HG02885 (cell line): Measurements from ENCODE around the gene SARM1.
"Not testable (repeated sequence)": the region's sequence is repeated elsewhere in the genome, so short reads cannot be mapped to it uniquely, and the experiment has no call there.

Experiments
- ATAC-seq: cut with Tn5 transposase; IDR thresholded peaks from one replicate; pipeline ENCODE4 v1.9.1; 2021; ENCODE audit warnings: mild to moderate bottlenecking; ENCODE audit not compliant: unreplicated experiment, poor library complexity

SARM1 gene

DNA sequence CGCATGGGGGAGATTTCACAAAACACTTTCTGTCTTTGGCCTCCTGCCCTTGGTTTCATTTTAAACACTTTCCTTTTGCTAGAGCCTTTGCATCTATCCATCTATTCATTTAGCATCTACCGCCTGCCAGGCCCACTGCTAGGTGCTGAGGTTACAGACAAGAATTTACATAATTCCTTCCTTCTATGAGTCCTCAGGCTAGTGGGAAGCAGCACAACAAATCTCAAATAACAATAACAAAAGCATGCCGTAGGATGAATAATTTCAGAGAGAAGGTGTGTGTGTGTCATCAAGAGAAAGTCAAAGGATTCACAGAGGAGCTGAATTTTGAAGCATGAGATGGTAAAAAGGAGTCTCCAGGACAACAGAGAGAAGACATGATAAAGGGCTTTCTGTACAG, 40.6 kb downstream of the SARM1 start:
- no peak for ATAC-seq

DNA sequence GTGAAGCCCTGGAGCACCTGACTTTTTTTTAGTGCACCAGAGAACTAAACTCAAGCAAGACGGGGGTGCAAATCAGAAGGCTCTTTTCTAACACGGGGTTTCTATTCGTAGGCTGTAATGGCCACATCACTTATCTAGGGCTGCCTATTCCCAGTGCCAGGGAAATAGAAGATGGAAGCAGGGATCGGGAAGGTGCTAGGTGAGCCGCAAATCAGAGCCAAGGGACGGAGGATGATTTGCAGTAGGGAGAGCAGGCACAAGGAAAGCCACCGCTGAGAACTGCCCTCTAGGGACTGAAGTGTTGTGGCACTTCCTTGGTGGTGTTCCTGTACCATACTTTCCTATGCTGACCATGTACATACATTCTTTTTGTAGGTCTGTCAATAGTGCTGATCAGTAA, 42.3 kb downstream of the SARM1 start:
- ATAC-seq = no peak

DNA sequence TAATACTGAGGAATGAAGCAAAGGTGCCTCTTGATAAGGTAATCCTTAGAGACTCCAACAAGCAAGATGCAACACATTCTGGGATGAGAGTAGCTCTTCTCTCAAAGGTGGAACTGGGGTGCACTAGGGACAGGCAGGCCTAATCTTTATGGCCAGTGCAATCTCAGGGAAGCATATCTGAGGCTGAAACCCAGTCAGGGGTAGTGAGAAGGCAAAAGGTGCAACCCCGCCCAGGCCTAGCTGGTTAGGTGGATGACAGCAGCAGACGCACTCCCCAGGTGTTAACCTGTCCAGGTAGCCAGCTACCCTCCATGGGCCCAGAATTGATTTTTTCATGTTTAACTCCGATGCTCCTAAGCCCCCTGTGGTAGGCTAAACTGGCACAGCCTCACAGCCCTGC, 44.4 kb downstream of the SARM1 start:
- ATAC-seq = no peak

DNA sequence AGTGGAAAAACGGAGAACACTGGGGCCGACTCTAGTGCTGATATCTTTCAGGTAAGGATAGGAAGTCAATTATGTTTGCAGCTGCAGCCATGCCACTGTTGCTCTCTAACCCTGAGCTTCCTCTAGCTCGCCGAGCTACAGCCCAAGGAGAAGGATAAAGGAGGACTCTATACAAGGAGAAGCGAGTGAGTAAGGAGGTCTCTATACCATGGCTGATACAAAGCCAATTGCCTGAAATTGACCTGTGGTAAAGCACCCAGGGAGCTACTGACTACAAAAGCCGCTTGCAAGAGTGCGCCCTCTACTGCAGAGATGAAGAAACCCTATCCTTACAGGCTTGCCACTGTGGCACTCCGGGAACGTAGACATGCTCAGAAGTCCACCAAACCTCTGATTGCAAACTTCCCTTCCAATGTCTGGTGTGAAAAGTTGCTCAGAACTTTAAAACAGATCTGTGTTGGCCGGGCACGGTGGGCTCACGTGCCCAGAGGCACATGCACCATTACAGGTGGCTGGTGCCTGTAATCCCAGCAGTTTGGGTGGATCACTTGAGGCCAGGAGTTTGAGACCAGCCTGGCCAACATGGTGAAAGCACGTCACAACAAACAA, 45.3 kb downstream of the SARM1 start:
- ATAC-seq = no peak

GRCh38 chr17:28421787-28422305, 50.4 kb downstream of the SARM1 start:
- ATAC-seq = no peak

DNA sequence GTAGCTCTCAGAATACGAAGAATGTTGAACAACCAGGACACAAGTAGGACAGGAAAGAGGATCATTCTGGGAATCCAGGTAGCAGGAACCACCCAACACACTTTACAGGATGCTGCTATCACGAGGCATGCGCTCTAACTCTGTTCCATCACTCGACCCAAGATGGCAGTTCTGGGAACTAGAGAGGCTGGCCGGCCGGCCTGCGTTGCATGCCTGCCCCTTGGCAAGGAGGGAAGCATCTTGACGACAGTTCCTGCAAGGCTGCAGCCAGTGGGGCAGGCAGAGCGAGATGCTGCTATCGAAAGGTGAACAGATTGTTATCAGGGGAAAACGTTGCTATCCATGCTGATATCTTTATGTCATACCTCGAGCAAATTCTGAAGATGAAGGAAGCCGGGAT, 53.7 kb downstream of the SARM1 start:
- no peak for ATAC-seq

DNA sequence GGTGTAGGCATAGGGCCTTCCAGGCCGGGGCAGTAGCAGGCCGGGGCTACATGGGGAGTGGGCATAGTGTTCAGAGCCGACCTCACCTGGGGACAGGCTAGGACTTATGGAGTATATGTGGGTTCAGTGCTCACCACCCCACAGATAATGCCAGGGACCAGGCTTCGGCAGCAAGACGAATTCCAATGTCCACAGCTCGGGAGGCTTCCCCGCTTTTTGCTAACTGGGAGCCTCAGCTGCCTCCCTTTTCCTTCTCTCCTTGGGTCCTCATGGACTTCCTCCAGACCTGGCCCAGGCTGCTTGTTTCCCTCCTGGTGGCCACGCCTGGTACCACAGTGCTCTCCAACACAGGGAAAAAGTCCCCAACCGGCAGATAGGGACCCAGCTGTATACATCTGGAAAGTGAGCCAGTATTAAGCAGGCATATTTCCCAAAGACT, 54.6 kb downstream of the SARM1 start:
- no peak for ATAC-seq

- ATAC-seq = no peak
Measured at GRCh38 chr17:28427371-28427770, 55.9 kb downstream of the SARM1 start.

- not testable (repeated sequence) for ATAC-seq
Measured at GRCh38 chr17:28427982-28428381, 56.5 kb downstream of the SARM1 start.

GRCh38 chr17:28433721-28434120, 62.2 kb downstream of the SARM1 start:
- no peak for ATAC-seq

DNA sequence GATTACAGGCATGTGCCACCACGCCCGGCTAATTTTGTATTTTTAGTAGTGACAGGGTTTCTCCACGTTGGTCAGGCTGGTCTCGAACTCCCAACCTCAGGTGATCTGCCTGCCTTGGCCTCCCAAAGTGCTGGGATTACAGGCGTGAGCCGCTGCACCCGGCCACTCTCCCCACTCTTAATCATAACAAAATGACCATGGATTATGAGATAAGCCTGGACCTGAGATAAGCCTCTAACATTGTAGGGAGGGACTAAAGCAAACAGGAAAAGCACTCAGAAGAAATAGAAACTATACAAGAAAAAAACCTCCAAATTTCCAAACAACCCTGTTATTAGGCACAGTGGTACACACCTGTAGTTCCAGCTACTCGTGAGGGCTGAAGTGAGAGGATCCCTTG, 62.8 kb downstream of the SARM1 start:
- not testable (repeated sequence) for ATAC-seq

GRCh38 chr17:28443901-28444638, 72.6 kb downstream of the SARM1 start:
- no peak for ATAC-seq

DNA sequence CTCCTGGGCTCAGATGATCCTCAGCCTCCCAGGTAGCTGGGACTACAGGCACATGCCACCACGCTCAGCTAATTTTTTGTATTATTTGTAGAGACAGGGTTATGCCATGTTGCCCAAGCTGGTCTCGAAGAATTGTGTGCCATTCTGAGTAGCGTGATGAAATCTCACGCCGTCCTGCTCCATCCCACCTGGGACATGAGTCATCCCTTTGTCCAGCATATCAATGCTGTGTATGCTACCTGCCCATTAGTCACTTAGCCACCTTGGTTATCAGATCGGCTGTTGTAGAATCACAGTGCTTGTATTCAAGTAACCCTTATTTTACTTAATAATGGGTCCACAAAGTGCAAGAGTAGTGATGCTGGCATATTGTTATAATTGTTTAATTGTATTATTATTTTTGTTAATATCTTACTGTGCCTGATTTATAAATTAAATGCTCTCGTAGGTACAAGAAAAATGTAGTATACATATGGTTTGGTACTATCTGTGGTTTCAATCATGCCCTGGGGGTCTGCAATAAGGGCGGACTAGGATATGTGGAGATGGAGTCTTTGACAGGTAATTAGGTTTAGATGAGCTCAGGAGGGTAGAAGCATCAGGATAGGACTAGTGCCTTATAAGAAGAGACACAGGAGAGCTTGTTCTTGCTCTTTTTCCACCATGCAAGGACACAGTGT, 75.4 kb downstream of the SARM1 start:
- no peak for ATAC-seq

DNA sequence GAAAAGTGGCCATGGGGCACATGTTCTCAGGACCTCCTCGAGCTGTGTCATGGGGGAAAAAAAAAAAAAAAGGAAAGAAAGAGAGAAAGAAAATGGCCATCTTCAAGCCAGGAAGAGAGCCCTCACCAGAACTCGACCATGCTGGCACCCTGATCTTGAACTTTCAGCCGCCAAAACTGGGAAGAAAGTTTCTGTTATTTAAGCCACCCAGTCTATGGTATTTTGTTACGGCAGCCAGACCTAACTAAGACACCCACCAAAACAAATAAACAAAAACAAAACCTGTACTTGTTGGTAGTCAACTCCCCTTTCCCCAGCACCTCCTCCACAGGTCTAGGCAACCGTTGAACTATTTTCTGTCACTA, 75.9 kb downstream of the SARM1 start:
- no peak for ATAC-seq

DNA sequence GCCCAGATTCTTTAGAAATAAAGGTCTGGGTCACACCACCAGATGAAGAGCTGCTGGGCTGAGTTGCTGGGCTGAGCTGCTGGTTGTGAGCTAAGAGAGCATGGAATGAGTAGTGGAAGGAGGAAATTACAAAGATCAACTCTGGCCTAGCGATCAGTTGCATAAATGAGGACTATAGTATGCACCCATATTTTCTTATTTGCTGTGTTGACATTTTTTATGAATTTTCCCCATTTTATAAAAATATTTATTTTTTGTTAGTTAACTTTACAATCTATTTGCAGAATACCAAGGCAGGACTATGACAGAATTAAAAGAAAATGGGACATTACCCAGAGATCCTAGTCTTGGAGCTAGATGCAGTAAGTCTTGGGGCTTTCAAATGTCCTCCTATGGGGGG, 78.4 kb downstream of the SARM1 start:
- no peak for ATAC-seq
